WTC11 (cell line): ENCODE results near the gene SLC28A1. TPM values are rescaled to one million over a fixed set of nuclear protein-coding genes. Genes with fewer than 3 reads are reported as not detected.

Source experiments
- ATAC-seq: fragments of 200-7000 bp; cut with Tn5 transposase; 2 replicates; pipeline ENCODE4 v1.10.0; 2021; ENCODE audit warnings: mild to moderate bottlenecking, moderate library complexity
- CTCF ChIA-PET: fragments of 300-600 bp; sonication (Branson Sonifier 250); formaldehyde crosslinking; loops from one replicate; lab custom pipeline; 2021; ENCODE audit warnings: antibody characterized with exemption; lab: Charles Lee
- POLR2A ChIA-PET: fragments of 350-600 bp; sonication (Branson Sonifier 250); formaldehyde crosslinking; loops from one replicate; lab custom pipeline; 2021; ENCODE audit warnings: antibody characterized with exemption; lab: Charles Lee
- DNase-seq: peaks from one replicate; pipeline ENCODE4 v3.0.0; 2021; ENCODE audit warnings: low spot score
- H3K27ac Mint-ChIP-seq: 2 replicates; pipeline ENCODE4 v1.8.0; 2021; ENCODE audit warnings: mixed read lengths
- H3K27me3 Mint-ChIP-seq: 2 replicates; pipeline ENCODE4 v1.8.0; 2021; ENCODE audit warnings: low read depth, mild to moderate bottlenecking, moderate library complexity, mixed read lengths
- H3K36me3 Mint-ChIP-seq: 2 replicates; pipeline ENCODE4 v1.8.0; 2021; ENCODE audit warnings: mixed read lengths
- H3K4me1 Mint-ChIP-seq: 2 replicates; pipeline ENCODE4 v1.8.0; 2022; ENCODE audit warnings: mixed read lengths
- H3K4me3 Mint-ChIP-seq: 2 replicates; pipeline ENCODE4 v1.8.0; 2021; ENCODE audit warnings: mild to moderate bottlenecking, moderate library complexity, mixed read lengths
- H3K9me3 Mint-ChIP-seq: 2 replicates; pipeline ENCODE4 v1.8.0; 2021; ENCODE audit warnings: mixed read lengths
- MXD4 ChIP-seq: fragments of 250-450 bp; sonication (Bioruptor Pico); IDR thresholded peaks from 2 replicates; pipeline ENCODE4 v1.8.0; 2021; ENCODE audit warnings: mild to moderate bottlenecking, moderate library complexity, borderline replicate concordance
- MYBL2 ChIP-seq: sonication (generic); formaldehyde crosslinking; IDR thresholded peaks from 2 replicates; pipeline ENCODE4 v1.8.1; 2023; ENCODE audit warnings: mild to moderate bottlenecking, moderate library complexity, missing genetic modification reagents
- RELA ChIP-seq: sonication (generic); formaldehyde crosslinking; IDR thresholded peaks from 2 replicates; pipeline ENCODE4 v1.8.1; 2022; ENCODE audit warnings: missing genetic modification reagents, mild to moderate bottlenecking, borderline replicate concordance
- RORB ChIP-seq: fragments of 250-450 bp; sonication (Bioruptor Pico); IDR thresholded peaks from 2 replicates; pipeline ENCODE4 v1.9.0; 2021; ENCODE audit warnings: mild to moderate bottlenecking
- TP53 ChIP-seq: sonication (generic); formaldehyde crosslinking; IDR thresholded peaks from 2 replicates; pipeline ENCODE4 v1.8.1; 2023; ENCODE audit warnings: mild to moderate bottlenecking, missing genetic modification reagents
- total RNA-seq: library from RNA; stranded (reverse); gene quantifications from 3 replicates; pipeline ENCODE4 v1.2.3, GENCODE V29; 2021
- TF ChIP-seq, protein P1 (sequence below): fragments of 250-450 bp; sonication (Bioruptor Pico); IDR thresholded peaks from 2 replicates; pipeline ENCODE4 v1.9.0; 2021; ENCODE audit warnings: mild to moderate bottlenecking
- TF ChIP-seq, protein P2 (sequence below): sonication (generic); formaldehyde crosslinking; IDR thresholded peaks from 2 replicates; pipeline ENCODE4 v1.8.1; 2023; ENCODE audit warnings: mild to moderate bottlenecking, missing genetic modification reagents
- TF ChIP-seq, protein P3 (sequence below): sonication (generic); formaldehyde crosslinking; conservative IDR thresholded peaks from 2 replicates; pipeline ENCODE4 v1.8.1; 2023; ENCODE audit warnings: mild to moderate bottlenecking, low read depth, missing genetic modification reagents, moderate library complexity
- TF ChIP-seq, protein P4 (sequence below): sonication (generic); formaldehyde crosslinking; IDR thresholded peaks from 2 replicates; pipeline ENCODE4 v1.8.1; 2023; ENCODE audit warnings: mild to moderate bottlenecking, missing genetic modification reagents
- TF ChIP-seq, protein P5 (sequence below): sonication (generic); formaldehyde crosslinking; IDR thresholded peaks from 2 replicates; pipeline ENCODE4 v1.8.1; 2023; ENCODE audit warnings: mild to moderate bottlenecking, missing genetic modification reagents, moderate library complexity
- TF ChIP-seq, protein P6 (sequence below): sonication (generic); formaldehyde crosslinking; IDR thresholded peaks from 2 replicates; pipeline ENCODE4 v1.8.1; 2022; ENCODE audit warnings: missing genetic modification reagents, borderline replicate concordance
- TF ChIP-seq, protein P7 (sequence below): sonication (generic); formaldehyde crosslinking; IDR thresholded peaks from 2 replicates; pipeline ENCODE4 v1.8.0; 2022; ENCODE audit warnings: missing genetic modification reagents
- TF ChIP-seq, protein P8 (sequence below): sonication (generic); formaldehyde crosslinking; IDR thresholded peaks from 2 replicates; pipeline ENCODE4 v1.8.0; 2023; ENCODE audit warnings: mild to moderate bottlenecking, missing genetic modification reagents

SLC28A1 gene
- total RNA-seq, 1 experiment from 2014 or later = not detected

DNA sequence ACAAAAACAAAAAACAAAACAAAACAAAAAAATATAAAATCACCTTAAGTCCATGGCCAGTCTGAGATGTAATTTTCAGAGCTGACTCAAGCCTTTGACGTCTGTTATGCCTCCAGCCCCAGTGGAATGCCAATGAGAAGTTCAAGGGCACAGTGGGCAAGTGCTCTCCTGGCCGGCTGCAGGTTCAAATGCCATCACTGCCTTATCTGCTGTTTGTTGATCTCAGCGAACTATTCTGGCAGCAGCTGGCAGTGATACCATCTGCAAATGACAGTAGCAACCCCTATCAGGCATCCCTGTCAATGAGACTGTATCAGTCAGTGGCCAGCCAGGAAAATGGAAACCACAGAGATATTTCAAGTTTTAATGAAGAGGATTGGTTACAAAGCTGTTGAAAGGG lies 86.4 kb downstream of the SLC28A1 start (continued):
- TF ChIP-seq, protein P1, sequence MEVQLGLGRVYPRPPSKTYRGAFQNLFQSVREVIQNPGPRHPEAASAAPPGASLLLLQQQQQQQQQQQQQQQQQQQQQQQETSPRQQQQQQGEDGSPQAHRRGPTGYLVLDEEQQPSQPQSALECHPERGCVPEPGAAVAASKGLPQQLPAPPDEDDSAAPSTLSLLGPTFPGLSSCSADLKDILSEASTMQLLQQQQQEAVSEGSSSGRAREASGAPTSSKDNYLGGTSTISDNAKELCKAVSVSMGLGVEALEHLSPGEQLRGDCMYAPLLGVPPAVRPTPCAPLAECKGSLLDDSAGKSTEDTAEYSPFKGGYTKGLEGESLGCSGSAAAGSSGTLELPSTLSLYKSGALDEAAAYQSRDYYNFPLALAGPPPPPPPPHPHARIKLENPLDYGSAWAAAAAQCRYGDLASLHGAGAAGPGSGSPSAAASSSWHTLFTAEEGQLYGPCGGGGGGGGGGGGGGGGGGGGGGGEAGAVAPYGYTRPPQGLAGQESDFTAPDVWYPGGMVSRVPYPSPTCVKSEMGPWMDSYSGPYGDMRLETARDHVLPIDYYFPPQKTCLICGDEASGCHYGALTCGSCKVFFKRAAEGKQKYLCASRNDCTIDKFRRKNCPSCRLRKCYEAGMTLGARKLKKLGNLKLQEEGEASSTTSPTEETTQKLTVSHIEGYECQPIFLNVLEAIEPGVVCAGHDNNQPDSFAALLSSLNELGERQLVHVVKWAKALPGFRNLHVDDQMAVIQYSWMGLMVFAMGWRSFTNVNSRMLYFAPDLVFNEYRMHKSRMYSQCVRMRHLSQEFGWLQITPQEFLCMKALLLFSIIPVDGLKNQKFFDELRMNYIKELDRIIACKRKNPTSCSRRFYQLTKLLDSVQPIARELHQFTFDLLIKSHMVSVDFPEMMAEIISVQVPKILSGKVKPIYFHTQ (CRISPR knock-in tag) = no peak
- TF ChIP-seq RELA (CRISPR knock-in tag) (no peak), MXD4 (CRISPR knock-in tag) (no peak), MYBL2 (CRISPR knock-in tag) (no peak)
- TF ChIP-seq, protein P2, sequence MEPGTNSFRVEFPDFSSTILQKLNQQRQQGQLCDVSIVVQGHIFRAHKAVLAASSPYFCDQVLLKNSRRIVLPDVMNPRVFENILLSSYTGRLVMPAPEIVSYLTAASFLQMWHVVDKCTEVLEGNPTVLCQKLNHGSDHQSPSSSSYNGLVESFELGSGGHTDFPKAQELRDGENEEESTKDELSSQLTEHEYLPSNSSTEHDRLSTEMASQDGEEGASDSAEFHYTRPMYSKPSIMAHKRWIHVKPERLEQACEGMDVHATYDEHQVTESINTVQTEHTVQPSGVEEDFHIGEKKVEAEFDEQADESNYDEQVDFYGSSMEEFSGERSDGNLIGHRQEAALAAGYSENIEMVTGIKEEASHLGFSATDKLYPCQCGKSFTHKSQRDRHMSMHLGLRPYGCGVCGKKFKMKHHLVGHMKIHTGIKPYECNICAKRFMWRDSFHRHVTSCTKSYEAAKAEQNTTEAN (CRISPR knock-in tag) = no peak
- TF ChIP-seq, protein P3, sequence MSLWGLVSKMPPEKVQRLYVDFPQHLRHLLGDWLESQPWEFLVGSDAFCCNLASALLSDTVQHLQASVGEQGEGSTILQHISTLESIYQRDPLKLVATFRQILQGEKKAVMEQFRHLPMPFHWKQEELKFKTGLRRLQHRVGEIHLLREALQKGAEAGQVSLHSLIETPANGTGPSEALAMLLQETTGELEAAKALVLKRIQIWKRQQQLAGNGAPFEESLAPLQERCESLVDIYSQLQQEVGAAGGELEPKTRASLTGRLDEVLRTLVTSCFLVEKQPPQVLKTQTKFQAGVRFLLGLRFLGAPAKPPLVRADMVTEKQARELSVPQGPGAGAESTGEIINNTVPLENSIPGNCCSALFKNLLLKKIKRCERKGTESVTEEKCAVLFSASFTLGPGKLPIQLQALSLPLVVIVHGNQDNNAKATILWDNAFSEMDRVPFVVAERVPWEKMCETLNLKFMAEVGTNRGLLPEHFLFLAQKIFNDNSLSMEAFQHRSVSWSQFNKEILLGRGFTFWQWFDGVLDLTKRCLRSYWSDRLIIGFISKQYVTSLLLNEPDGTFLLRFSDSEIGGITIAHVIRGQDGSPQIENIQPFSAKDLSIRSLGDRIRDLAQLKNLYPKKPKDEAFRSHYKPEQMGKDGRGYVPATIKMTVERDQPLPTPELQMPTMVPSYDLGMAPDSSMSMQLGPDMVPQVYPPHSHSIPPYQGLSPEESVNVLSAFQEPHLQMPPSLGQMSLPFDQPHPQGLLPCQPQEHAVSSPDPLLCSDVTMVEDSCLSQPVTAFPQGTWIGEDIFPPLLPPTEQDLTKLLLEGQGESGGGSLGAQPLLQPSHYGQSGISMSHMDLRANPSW (CRISPR knock-in tag) = no peak
- TF ChIP-seq, protein P4, sequence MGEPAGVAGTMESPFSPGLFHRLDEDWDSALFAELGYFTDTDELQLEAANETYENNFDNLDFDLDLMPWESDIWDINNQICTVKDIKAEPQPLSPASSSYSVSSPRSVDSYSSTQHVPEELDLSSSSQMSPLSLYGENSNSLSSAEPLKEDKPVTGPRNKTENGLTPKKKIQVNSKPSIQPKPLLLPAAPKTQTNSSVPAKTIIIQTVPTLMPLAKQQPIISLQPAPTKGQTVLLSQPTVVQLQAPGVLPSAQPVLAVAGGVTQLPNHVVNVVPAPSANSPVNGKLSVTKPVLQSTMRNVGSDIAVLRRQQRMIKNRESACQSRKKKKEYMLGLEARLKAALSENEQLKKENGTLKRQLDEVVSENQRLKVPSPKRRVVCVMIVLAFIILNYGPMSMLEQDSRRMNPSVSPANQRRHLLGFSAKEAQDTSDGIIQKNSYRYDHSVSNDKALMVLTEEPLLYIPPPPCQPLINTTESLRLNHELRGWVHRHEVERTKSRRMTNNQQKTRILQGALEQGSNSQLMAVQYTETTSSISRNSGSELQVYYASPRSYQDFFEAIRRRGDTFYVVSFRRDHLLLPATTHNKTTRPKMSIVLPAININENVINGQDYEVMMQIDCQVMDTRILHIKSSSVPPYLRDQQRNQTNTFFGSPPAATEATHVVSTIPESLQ = no peak
- TF ChIP-seq, protein P5, sequence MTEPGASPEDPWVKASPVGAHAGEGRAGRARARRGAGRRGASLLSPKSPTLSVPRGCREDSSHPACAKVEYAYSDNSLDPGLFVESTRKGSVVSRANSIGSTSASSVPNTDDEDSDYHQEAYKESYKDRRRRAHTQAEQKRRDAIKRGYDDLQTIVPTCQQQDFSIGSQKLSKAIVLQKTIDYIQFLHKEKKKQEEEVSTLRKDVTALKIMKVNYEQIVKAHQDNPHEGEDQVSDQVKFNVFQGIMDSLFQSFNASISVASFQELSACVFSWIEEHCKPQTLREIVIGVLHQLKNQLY (CRISPR knock-in tag) = no peak
- TF ChIP-seq, protein P6, sequence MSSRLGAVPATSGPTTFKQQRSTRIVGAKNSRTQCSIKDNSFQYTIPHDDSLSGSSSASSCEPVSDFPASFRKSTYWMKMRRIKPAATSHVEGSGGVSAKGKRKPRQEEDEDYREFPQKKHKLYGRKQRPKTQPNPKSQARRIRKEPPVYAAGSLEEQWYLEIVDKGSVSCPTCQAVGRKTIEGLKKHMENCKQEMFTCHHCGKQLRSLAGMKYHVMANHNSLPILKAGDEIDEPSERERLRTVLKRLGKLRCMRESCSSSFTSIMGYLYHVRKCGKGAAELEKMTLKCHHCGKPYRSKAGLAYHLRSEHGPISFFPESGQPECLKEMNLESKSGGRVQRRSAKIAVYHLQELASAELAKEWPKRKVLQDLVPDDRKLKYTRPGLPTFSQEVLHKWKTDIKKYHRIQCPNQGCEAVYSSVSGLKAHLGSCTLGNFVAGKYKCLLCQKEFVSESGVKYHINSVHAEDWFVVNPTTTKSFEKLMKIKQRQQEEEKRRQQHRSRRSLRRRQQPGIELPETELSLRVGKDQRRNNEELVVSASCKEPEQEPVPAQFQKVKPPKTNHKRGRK = no peak

DNA sequence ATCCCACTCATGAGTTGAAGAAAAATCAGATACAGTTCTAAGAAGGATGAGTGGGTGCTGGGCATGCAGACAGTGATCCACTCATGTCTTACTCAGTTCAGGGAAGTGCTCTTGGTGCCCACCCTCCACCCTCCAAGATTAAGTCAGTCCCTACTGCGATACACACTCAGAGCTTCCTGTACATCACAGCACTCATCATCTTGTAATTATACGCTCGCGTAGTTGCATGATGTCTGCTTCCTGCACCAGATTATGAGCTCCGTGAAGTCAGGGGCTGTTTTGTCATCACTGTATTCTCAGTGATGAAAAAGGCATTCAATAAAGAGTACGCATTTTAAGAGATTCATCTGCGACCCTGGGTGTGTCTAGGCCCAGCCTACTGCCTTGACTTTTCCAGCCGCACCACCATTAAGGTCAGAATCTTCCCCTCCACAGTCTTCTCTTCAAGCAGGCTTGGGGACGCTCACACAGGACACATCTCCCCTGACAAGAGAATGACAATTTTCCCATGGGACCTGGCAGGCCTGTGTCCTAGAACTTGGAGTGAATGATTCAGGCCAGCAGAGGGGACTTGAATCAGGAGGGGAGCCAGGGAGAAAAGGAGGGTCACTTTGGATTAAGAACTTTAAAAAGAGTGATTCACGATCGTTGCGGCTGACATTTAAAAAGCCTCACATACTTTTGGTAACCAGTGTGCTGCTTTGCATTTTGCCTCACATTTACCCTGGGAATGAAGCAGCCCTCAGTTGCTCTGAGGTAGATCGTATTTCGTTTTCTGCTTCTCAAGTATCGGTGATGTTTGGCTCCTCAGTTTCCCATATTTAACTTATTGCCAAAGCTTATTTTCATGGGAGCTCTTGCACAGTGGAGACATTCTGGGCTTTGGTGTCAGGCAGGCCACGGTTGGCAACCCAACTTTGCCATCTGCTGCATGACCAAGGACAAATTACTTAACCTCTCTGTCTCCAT lies 89.3 kb downstream of the SLC28A1 start:
- Mint-ChIP-seq H3K27ac (no peak overlapping the region), H3K36me3 (no peaks in the 10 kb centered on the region), H3K4me1 (peaks cover 19% of the 10 kb centered on the region), H3K4me3 (no peak overlapping the region), H3K27me3 (peaks cover 13% of the 10 kb centered on the region), H3K9me3 (no peaks in the 10 kb centered on the region)
- no peak for DNase-seq
- ATAC-seq = no peak
- CTCF ChIA-PET = interaction anchor here (1.4 kb wide), 1 partner anchor 10 kb away, joined by 5 read pairs; no protein-coding TSS in a partner anchor
- POLR2A ChIA-PET = no interaction called here
- TF ChIP-seq, protein P7, sequence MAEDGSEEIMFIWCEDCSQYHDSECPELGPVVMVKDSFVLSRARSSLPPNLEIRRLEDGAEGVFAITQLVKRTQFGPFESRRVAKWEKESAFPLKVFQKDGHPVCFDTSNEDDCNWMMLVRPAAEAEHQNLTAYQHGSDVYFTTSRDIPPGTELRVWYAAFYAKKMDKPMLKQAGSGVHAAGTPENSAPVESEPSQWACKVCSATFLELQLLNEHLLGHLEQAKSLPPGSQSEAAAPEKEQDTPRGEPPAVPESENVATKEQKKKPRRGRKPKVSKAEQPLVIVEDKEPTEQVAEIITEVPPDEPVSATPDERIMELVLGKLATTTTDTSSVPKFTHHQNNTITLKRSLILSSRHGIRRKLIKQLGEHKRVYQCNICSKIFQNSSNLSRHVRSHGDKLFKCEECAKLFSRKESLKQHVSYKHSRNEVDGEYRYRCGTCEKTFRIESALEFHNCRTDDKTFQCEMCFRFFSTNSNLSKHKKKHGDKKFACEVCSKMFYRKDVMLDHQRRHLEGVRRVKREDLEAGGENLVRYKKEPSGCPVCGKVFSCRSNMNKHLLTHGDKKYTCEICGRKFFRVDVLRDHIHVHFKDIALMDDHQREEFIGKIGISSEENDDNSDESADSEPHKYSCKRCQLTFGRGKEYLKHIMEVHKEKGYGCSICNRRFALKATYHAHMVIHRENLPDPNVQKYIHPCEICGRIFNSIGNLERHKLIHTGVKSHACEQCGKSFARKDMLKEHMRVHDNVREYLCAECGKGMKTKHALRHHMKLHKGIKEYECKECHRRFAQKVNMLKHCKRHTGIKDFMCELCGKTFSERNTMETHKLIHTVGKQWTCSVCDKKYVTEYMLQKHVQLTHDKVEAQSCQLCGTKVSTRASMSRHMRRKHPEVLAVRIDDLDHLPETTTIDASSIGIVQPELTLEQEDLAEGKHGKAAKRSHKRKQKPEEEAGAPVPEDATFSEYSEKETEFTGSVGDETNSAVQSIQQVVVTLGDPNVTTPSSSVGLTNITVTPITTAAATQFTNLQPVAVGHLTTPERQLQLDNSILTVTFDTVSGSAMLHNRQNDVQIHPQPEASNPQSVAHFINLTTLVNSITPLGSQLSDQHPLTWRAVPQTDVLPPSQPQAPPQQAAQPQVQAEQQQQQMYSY (CRISPR knock-in tag) = no peak
- no peak for TF ChIP-seq TP53
- no peak for TF ChIP-seq RORB
- TF ChIP-seq, protein P8, sequence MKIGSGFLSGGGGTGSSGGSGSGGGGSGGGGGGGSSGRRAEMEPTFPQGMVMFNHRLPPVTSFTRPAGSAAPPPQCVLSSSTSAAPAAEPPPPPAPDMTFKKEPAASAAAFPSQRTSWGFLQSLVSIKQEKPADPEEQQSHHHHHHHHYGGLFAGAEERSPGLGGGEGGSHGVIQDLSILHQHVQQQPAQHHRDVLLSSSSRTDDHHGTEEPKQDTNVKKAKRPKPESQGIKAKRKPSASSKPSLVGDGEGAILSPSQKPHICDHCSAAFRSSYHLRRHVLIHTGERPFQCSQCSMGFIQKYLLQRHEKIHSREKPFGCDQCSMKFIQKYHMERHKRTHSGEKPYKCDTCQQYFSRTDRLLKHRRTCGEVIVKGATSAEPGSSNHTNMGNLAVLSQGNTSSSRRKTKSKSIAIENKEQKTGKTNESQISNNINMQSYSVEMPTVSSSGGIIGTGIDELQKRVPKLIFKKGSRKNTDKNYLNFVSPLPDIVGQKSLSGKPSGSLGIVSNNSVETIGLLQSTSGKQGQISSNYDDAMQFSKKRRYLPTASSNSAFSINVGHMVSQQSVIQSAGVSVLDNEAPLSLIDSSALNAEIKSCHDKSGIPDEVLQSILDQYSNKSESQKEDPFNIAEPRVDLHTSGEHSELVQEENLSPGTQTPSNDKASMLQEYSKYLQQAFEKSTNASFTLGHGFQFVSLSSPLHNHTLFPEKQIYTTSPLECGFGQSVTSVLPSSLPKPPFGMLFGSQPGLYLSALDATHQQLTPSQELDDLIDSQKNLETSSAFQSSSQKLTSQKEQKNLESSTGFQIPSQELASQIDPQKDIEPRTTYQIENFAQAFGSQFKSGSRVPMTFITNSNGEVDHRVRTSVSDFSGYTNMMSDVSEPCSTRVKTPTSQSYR (CRISPR knock-in tag) = no peak
- TF ChIP-seq, protein P5 (CRISPR knock-in tag) = no peak
